Neutrophil (primary cell): ENCODE data around the gene CKS1B.

Experiments used
- H3K27ac ChIP-seq: fragments of 200-600 bp; sonication (generic); 2 replicates; pipeline ENCODE4 v1.5.1; 2016; ENCODE audit warnings: mild to moderate bottlenecking, moderate library complexity
- H3K27me3 ChIP-seq: fragments of 200-600 bp; sonication (generic); 2 replicates; pipeline ENCODE4 v1.6.0; 2016; ENCODE audit warnings: mild to moderate bottlenecking
- H3K36me3 ChIP-seq: fragments of 200-600 bp; sonication (generic); 2 replicates; pipeline ENCODE4 v1.5.1; 2017
- H3K4me1 ChIP-seq, 2 experiments: fragments of 200-600 bp in 1 of 2; sonication (generic) in 1 of 2; 1 replicate in 1 of 2; 2 replicates in 1 of 2; pipeline versions ENCODE4 v1.5.1 to v1.6.1; 2013 to 2016; ENCODE audit warnings: low read depth in 1 of 2, low read length in 1 of 2, mild to moderate bottlenecking in 1 of 2, moderate library complexity in 1 of 2; ENCODE audit not compliant: control insufficient read depth in 1 of 2, insufficient read depth in 1 of 2
- H3K4me3 ChIP-seq, 2 experiments: fragments of 200-600 bp in 1 of 2; sonication (generic) in 1 of 2; 1 replicate in 1 of 2; 2 replicates in 1 of 2; pipeline ENCODE4 v1.5.1; 2013 to 2016; ENCODE audit warnings: low read depth in 1 of 2, low read length in 1 of 2, mild to moderate bottlenecking in 1 of 2, moderate library complexity in 1 of 2
- H3K9me3 ChIP-seq: fragments of 200-600 bp; sonication (generic); 2 replicates; pipeline ENCODE4 v1.5.1; 2016
- CTCF ChIP-seq: fragments of 200-600 bp; sonication (generic); IDR thresholded peaks from 2 replicates; pipeline ENCODE4 v1.5.1; 2016; ENCODE audit warnings: antibody characterized with exemption

CKS1B gene

GRCh38 chr1:155017041-155017945 is 42.8 kb downstream of the CKS1B start:
- peak overlapping the region; percentile 97 for H3K27ac ChIP-seq
- H3K4me1 ChIP-seq: peaks cover 52 to 59% of the 10 kb centered on the region in 2 experiments
- TF ChIP-seq CTCF: peak; percentile 95
- H3K4me3 ChIP-seq: peak overlapping the region; percentile 41 to 65
- H3K9me3 ChIP-seq: no peaks in the 10 kb centered on the region
- H3K36me3 ChIP-seq: peaks cover 71% of the 10 kb centered on the region
- H3K27me3 ChIP-seq: no peaks in the 10 kb centered on the region

- Histone ChIP-seq H3K4me3 (peak overlapping the region; percentile 41 to 65), H3K4me1 (peaks cover 50 to 58% of the 10 kb centered on the region in 2 experiments), H3K27me3 (no peaks in the 10 kb centered on the region), H3K36me3 (peaks cover 69% of the 10 kb centered on the region), H3K27ac (peak overlapping the region; percentile 97), H3K9me3 (no peaks in the 10 kb centered on the region)
- no peak for TF ChIP-seq CTCF
Observed at GRCh38 chr1:155017946-155018316, 43.5 kb downstream of the CKS1B start.

GRCh38 chr1:155018617-155019348 is 44.3 kb downstream of the CKS1B start:
- H3K4me1 ChIP-seq: peaks cover 45 to 52% of the 10 kb centered on the region in 2 experiments

GRCh38 chr1:155019377-155020245 is 45.1 kb downstream of the CKS1B start:
- Histone ChIP-seq H3K27ac (peak overlapping the region; percentile 97), H3K4me1 (peaks cover 37 to 44% of the 10 kb centered on the region in 2 experiments)

More at GRCh38 chr1:155018617-155019348, 44.3 kb downstream of the CKS1B start:
- Histone ChIP-seq H3K4me3 (no peak overlapping the region), H3K27me3 (no peaks in the 10 kb centered on the region), H3K9me3 (no peaks in the 10 kb centered on the region), H3K36me3 (peaks cover 60% of the 10 kb centered on the region), H3K27ac (peak overlapping the region; percentile 97)
- no peak for TF ChIP-seq CTCF

More at GRCh38 chr1:155019377-155020245, 45.1 kb downstream of the CKS1B start:
- no peak for TF ChIP-seq CTCF
- H3K9me3 ChIP-seq: no peaks in the 10 kb centered on the region
- peaks cover 52% of the 10 kb centered on the region for H3K36me3 ChIP-seq
- H3K27me3 ChIP-seq: no peaks in the 10 kb centered on the region
- H3K4me3 ChIP-seq: no peak overlapping the region
